Transverse colon (tissue), 4 donors: ENCODE data around the gene XYLT1. TPM values are rescaled to one million over a fixed set of nuclear protein-coding genes. Genes with fewer than 3 reads are reported as not detected.

Experiments used
- DNase-seq: peaks from one replicate; pipeline ENCODE4 v3.0.0-alpha.2; 2019
- H3K27ac ChIP-seq, 4 donors: fragments of 200-600 bp; sonication (generic); 2 replicates each; pipeline ENCODE4 v1.5.1; 2016 to 2018; ENCODE audit warnings: inconsistent platforms in 4 of 4
- H3K27me3 ChIP-seq: fragments of 200-600 bp; sonication (generic); 2 replicates; pipeline ENCODE4 v1.5.1; 2017; ENCODE audit warnings: inconsistent platforms
- H3K36me3 ChIP-seq, 4 donors: fragments of 200-600 bp; sonication (generic); 2 replicates each; pipeline ENCODE4 v1.5.1; 2017 to 2019; ENCODE audit warnings: inconsistent platforms in 4 of 4
- H3K4me1 ChIP-seq, 4 donors: fragments of 200-600 bp; sonication (generic); 2 replicates each; pipeline ENCODE4 v1.5.1; 2017 to 2020; ENCODE audit warnings: inconsistent platforms in 4 of 4
- H3K4me3 ChIP-seq, 4 donors: fragments of 200-600 bp; sonication (generic); 1 replicate in 1 of 4; 2 replicates in 3 of 4; pipeline versions ENCODE4 v1.5.1 to v1.6.1; 2017 to 2019; ENCODE audit warnings: inconsistent platforms in 4 of 4
- H3K9me3 ChIP-seq, 2 donors: fragments of 200-600 bp; sonication (generic); 2 replicates each; pipeline ENCODE4 v1.5.1; 2017 to 2019; ENCODE audit warnings: inconsistent platforms in 2 of 2
- CTCF ChIP-seq, 5 experiments: fragments of 200-600 bp in 3 of 5; fragments of 450-650 bp in 2 of 5; sonication (generic) in 3 of 5; IDR thresholded peaks; 1 replicate in 2 of 5; 2 replicates in 3 of 5; pipeline ENCODE4 v1.5.1; 2016 to 2017; ENCODE audit warnings: antibody characterized with exemption in 5 of 5, inconsistent platforms in 3 of 5, mild to moderate bottlenecking in 2 of 5, moderate library complexity in 1 of 5
- EP300 ChIP-seq: sonication (generic); formaldehyde crosslinking; IDR thresholded peaks from one replicate; pipeline ENCODE4 v1.6.1; 2017; ENCODE audit warnings: antibody characterized with exemption, low read depth
- POLR2A ChIP-seq: fragments of 450-650 bp; IDR thresholded peaks from one replicate; pipeline ENCODE4 v1.6.1; 2016; ENCODE audit warnings: antibody characterized with exemption, mild to moderate bottlenecking, moderate library complexity
- POLR2AphosphoS5 ChIP-seq, 3 donors: sonication (generic); formaldehyde crosslinking; IDR thresholded peaks; one replicate each; pipeline ENCODE4 v1.6.1; 2016; ENCODE audit warnings: antibody characterized with exemption in 3 of 3
- WGBS, 2 donors: methylation state at CpG; one replicate each; pipeline ENCODE4 v1.1.5; 2018; ENCODE audit warnings: low coverage in 1 of 2; 5-methylcytosine and 5-hydroxymethylcytosine counted together
- in situ Hi-C, 4 donors: fragments of 200-750 bp; cut with MboI; loops; one replicate each; pipeline versions ENCODE4 v1.15.0 to v1.15.1; 2017; ENCODE audit warnings: low sequenced_read_pairs in 3 of 4, low pct_ligation_motif_present in 1 of 4, low pct_unique_long_range_greater_than_20kb in 1 of 4
- intact Hi-C: fragments of 100-400 bp; cut with DNase I; formaldehyde crosslinking; loops from one replicate; pipeline ENCODE4 v1.15.1; 2023; ENCODE audit warnings: low total_unique reads
- total RNA-seq, 4 donors: library from RNA; depleted of rRNA; stranded (reverse); fragments of >200 nt; gene quantifications; one replicate each; pipeline ENCODE4 v1.1.0, GENCODE V29; 2016

Gene XYLT1
- total RNA-seq, 4 donors from 2014 or later: 22.3 to 44.6 (median 39.4) TPM

- in situ Hi-C loops (no loop called here), intact Hi-C loops (no loop called here)
- no peak overlapping the region for H3K27ac ChIP-seq
- DNase-seq: no peak
- TF ChIP-seq POLR2AphosphoS5 (IDR thresholded peaks at IDR 0.05) (no peak), EP300 (no peak), CTCF (IDR thresholded peaks at IDR 0.05) (no peak), POLR2A (no peak)
- H3K27me3 ChIP-seq: no peaks in the 10 kb centered on the region
- no peaks in the 10 kb centered on the region for H3K9me3 ChIP-seq
- no peak overlapping the region for H3K4me3 ChIP-seq
- no peaks in the 10 kb centered on the region for H3K36me3 ChIP-seq
- no peaks in the 10 kb centered on the region for H3K4me1 ChIP-seq
- 60 to 90% methylated on average over 1 to 8 of the region's 8 CpGs for WGBS, 2 donors
Observed at GRCh38 chr16:17237350-17237944, 233.3 kb downstream of the XYLT1 start.

GRCh38 chr16:17235147-17235815 is 235.5 kb downstream of the XYLT1 start:
- WGBS, 2 donors: 71 to 83% methylated on average over 5 to 10 of the region's 10 CpGs

GRCh38 chr16:17233318-17234002 is 237.3 kb downstream of the XYLT1 start:
- H3K27me3 ChIP-seq: no peaks in the 10 kb centered on the region
- H3K4me3 ChIP-seq: no peak overlapping the region
- WGBS, 2 donors: 95 to 100% methylated on average over 2 to 13 of the region's 13 CpGs
- no peak overlapping the region for H3K27ac ChIP-seq
- H3K36me3 ChIP-seq: no peaks in the 10 kb centered on the region
- no peak for DNase-seq
- H3K9me3 ChIP-seq: no peaks in the 10 kb centered on the region
- intact Hi-C loops: no loop called here
- in situ Hi-C loops: no loop called here
- no peaks in the 10 kb centered on the region for H3K4me1 ChIP-seq
- TF ChIP-seq EP300: no peak
- no peak for TF ChIP-seq POLR2AphosphoS5 (IDR thresholded peaks at IDR 0.05)
- TF ChIP-seq CTCF (IDR thresholded peaks at IDR 0.05): no peak
- no peak for TF ChIP-seq POLR2A

More at GRCh38 chr16:17235147-17235815, 235.5 kb downstream of the XYLT1 start:
- no peaks in the 10 kb centered on the region for H3K4me1 ChIP-seq
- H3K9me3 ChIP-seq: no peaks in the 10 kb centered on the region
- H3K4me3 ChIP-seq: no peak overlapping the region
- no peaks in the 10 kb centered on the region for H3K27me3 ChIP-seq
- DNase-seq: no peak
- TF ChIP-seq EP300 (no peak), POLR2A (no peak), POLR2AphosphoS5 (IDR thresholded peaks at IDR 0.05) (no peak), CTCF (IDR thresholded peaks at IDR 0.05) (no peak)
- intact Hi-C loops (no loop called here), in situ Hi-C loops (no loop called here)
- H3K27ac ChIP-seq: no peak overlapping the region
- H3K36me3 ChIP-seq: no peaks in the 10 kb centered on the region

GRCh38 chr16:17232487-17232886 is 238.3 kb downstream of the XYLT1 start:
- Histone ChIP-seq H3K27me3 (no peaks in the 10 kb centered on the region), H3K36me3 (no peaks in the 10 kb centered on the region), H3K27ac (no peak overlapping the region), H3K9me3 (no peaks in the 10 kb centered on the region), H3K4me1 (no peaks in the 10 kb centered on the region), H3K4me3 (no peak overlapping the region)
- DNase-seq: no peak
- 94 to 100% methylated on average over 5 to 6 of the region's 6 CpGs for WGBS, 2 donors
- TF ChIP-seq EP300 (no peak), POLR2A (no peak), CTCF (IDR thresholded peaks at IDR 0.05) (no peak), POLR2AphosphoS5 (IDR thresholded peaks at IDR 0.05) (no peak)
- intact Hi-C loops: no loop called here
- in situ Hi-C loops: no loop called here
